HEK293 (cell line): ENCODE data around the gene POLR1E.

Source experiments
- PATZ1 ChIP-seq: fragments of 450-650 bp; formaldehyde crosslinking; IDR thresholded peaks from 2 replicates; pipeline ENCODE4 v1.5.1; 2016; ENCODE audit warnings: missing biosample characterization, missing genetic modification characterization
- ZBTB7A ChIP-seq: fragments of 450-650 bp; formaldehyde crosslinking; IDR thresholded peaks from 2 replicates; pipeline ENCODE4 v1.5.1; 2016; ENCODE audit warnings: low read depth, missing biosample characterization, missing genetic modification characterization
- ZEB2 ChIP-seq: fragments of 450-650 bp; formaldehyde crosslinking; IDR thresholded peaks from 2 replicates; pipeline ENCODE4 v1.5.1; 2016; ENCODE audit warnings: missing biosample characterization, missing genetic modification characterization
- ZNF24 ChIP-seq: fragments of 450-650 bp; formaldehyde crosslinking; IDR thresholded peaks from 2 replicates; pipeline ENCODE4 v1.5.1; 2016; ENCODE audit warnings: missing biosample characterization, missing genetic modification characterization
- ZNF274 ChIP-seq, 2 experiments: fragments of 200-500 bp in 1 of 2; fragments of 450-650 bp in 1 of 2; sonication (Bioruptor generic) in 1 of 2; formaldehyde crosslinking in 1 of 2; IDR thresholded peaks; 2 replicates each; pipeline versions ENCODE4 v1.5.1 to v1.6.1; 2014 to 2016; ENCODE audit warnings: borderline replicate concordance in 1 of 2, inconsistent platforms in 1 of 2, low read length in 1 of 2, missing biosample characterization in 1 of 2, missing genetic modification characterization in 1 of 2
- ZNF311 ChIP-seq: fragments of 450-650 bp; formaldehyde crosslinking; IDR thresholded peaks from 2 replicates; pipeline ENCODE4 v1.5.1; 2017; ENCODE audit warnings: missing biosample characterization, missing genetic modification characterization, borderline replicate concordance
- ZNF426 ChIP-seq: fragments of 450-650 bp; formaldehyde crosslinking; IDR thresholded peaks from 2 replicates; pipeline ENCODE4 v1.5.1; 2017; ENCODE audit warnings: missing biosample characterization, missing genetic modification characterization, mild to moderate bottlenecking, inconsistent platforms, moderate library complexity
- ZNF549 ChIP-seq: fragments of 450-650 bp; IDR thresholded peaks from 2 replicates; pipeline ENCODE4 v1.5.1; 2018; ENCODE audit warnings: missing biosample characterization, missing genetic modification characterization, mild to moderate bottlenecking, inconsistent platforms, moderate library complexity
- ZNF561 ChIP-seq: fragments of 450-650 bp; IDR thresholded peaks from 2 replicates; pipeline ENCODE4 v1.5.1; 2018; ENCODE audit warnings: missing biosample characterization, missing genetic modification characterization, borderline replicate concordance
- ZNF747 ChIP-seq: fragments of 450-650 bp; formaldehyde crosslinking; IDR thresholded peaks from 2 replicates; pipeline ENCODE4 v1.5.1; 2016; ENCODE audit warnings: missing biosample characterization, missing genetic modification characterization
- ZSCAN30 ChIP-seq: fragments of 450-650 bp; IDR thresholded peaks from 2 replicates; pipeline ENCODE4 v1.5.1; 2018; ENCODE audit warnings: missing biosample characterization, mild to moderate bottlenecking, missing genetic modification characterization, moderate library complexity
- TF ChIP-seq, protein P1 (sequence below): fragments of 450-650 bp; formaldehyde crosslinking; IDR thresholded peaks from 2 replicates; pipeline ENCODE4 v1.5.1; 2016; ENCODE audit warnings: missing biosample characterization, missing genetic modification characterization
- TF ChIP-seq, protein P2 (sequence below): fragments of 450-650 bp; formaldehyde crosslinking; IDR thresholded peaks from 2 replicates; pipeline ENCODE4 v1.5.1; 2016; ENCODE audit warnings: missing biosample characterization, missing genetic modification characterization, borderline replicate concordance

DNA sequence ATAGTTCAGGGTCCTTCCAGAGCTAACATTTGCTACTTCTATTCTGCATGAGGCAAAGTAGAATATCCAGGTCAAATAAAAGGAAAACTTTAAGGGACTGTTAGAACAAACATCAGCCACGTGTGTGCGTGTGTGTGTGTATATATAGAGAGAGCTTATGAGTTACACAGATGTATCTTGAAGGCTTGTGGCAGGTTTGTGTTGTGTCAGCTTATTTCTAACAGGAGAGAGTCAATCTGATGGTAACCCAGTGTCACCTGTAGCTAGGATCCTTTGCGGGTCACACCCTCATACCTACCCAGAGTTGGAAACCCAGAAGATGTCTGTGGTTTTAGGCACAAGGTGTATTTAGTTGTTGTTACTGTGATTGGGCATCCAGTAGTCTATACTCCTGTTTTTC lies 12.7 kb downstream of the POLR1E start:
- TF ChIP-seq ZNF747 (tag by site-specific recombination) (no peak), ZNF561 (tag by site-specific recombination) (no peak), ZNF274 (IDR thresholded peaks at IDR 0.05; ENCODE audit: low read length) (no peak), ZNF274 (tag by site-specific recombination; IDR thresholded peaks at IDR 0.05; ENCODE audit: borderline replicate concordance) (no peak), ZNF24 (tag by site-specific recombination) (no peak), ZNF549 (tag by site-specific recombination) (no peak), ZEB2 (tag by site-specific recombination) (no peak), ZNF426 (tag by site-specific recombination) (no peak), ZSCAN30 (no peak), PATZ1 (tag by site-specific recombination) (no peak), ZNF311 (tag by site-specific recombination) (no peak), ZBTB7A (tag by site-specific recombination) (no peak)
- TF ChIP-seq, protein P1, sequence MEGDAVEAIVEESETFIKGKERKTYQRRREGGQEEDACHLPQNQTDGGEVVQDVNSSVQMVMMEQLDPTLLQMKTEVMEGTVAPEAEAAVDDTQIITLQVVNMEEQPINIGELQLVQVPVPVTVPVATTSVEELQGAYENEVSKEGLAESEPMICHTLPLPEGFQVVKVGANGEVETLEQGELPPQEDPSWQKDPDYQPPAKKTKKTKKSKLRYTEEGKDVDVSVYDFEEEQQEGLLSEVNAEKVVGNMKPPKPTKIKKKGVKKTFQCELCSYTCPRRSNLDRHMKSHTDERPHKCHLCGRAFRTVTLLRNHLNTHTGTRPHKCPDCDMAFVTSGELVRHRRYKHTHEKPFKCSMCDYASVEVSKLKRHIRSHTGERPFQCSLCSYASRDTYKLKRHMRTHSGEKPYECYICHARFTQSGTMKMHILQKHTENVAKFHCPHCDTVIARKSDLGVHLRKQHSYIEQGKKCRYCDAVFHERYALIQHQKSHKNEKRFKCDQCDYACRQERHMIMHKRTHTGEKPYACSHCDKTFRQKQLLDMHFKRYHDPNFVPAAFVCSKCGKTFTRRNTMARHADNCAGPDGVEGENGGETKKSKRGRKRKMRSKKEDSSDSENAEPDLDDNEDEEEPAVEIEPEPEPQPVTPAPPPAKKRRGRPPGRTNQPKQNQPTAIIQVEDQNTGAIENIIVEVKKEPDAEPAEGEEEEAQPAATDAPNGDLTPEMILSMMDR = no peak
- TF ChIP-seq, protein P2, sequence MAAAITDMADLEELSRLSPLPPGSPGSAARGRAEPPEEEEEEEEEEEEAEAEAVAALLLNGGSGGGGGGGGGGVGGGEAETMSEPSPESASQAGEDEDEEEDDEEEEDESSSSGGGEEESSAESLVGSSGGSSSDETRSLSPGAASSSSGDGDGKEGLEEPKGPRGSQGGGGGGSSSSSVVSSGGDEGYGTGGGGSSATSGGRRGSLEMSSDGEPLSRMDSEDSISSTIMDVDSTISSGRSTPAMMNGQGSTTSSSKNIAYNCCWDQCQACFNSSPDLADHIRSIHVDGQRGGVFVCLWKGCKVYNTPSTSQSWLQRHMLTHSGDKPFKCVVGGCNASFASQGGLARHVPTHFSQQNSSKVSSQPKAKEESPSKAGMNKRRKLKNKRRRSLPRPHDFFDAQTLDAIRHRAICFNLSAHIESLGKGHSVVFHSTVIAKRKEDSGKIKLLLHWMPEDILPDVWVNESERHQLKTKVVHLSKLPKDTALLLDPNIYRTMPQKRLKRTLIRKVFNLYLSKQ = no peak
